ENCODE measurements around the gene RBP2. TPM values are rescaled to one million over a fixed set of nuclear protein-coding genes. Genes with fewer than 3 reads are reported as not detected.
A peak's percentile ranks its signal among the peaks of the same experiment; 100 is the strongest.

The RBP2 gene
- total RNA-seq, 1 experiment from 2014 or later = not detected

DNA sequence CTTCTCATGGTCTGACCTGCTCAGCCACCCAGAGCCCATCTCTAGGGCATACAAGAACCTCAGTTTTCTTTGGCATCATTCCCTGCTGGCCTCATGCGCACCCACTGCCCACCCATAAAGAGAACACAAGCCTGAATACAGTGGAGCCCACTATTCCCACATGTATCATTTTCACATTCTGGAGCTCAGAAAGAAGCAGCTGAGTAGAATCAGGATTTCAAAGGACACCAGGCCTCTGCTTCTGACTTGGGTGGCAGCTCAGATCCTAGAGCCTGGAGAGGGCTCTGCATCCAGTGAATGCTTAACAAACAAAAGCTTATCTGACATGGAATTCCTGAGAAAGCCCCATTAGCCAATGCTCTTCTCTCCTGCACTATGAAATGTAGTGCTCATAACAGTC is 34.7 kb downstream of the RBP2 start:
- no TSS peak for BruUV-seq (replicated peaks)
- intact Hi-C loops (cut with micrococcal nuclease) = no loop called here
- TF ChIP-seq, protein P1, sequence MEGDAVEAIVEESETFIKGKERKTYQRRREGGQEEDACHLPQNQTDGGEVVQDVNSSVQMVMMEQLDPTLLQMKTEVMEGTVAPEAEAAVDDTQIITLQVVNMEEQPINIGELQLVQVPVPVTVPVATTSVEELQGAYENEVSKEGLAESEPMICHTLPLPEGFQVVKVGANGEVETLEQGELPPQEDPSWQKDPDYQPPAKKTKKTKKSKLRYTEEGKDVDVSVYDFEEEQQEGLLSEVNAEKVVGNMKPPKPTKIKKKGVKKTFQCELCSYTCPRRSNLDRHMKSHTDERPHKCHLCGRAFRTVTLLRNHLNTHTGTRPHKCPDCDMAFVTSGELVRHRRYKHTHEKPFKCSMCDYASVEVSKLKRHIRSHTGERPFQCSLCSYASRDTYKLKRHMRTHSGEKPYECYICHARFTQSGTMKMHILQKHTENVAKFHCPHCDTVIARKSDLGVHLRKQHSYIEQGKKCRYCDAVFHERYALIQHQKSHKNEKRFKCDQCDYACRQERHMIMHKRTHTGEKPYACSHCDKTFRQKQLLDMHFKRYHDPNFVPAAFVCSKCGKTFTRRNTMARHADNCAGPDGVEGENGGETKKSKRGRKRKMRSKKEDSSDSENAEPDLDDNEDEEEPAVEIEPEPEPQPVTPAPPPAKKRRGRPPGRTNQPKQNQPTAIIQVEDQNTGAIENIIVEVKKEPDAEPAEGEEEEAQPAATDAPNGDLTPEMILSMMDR (IDR thresholded peaks at IDR 0.05; ENCODE audit: unreplicated experiment) = no peak
- H3K36me3 Mint-ChIP-seq (ENCODE audit: insufficient read depth, unreplicated experiment) = no peaks in the 10 kb centered on the region
- DNase-seq (ENCODE audit: unreplicated experiment) = no peak
- H3K4me1 Mint-ChIP-seq (ENCODE audit: insufficient read depth, unreplicated experiment) = no peaks in the 10 kb centered on the region
- H3K9me3 Mint-ChIP-seq (ENCODE audit: unreplicated experiment) = no peaks in the 10 kb centered on the region
- H3K4me3 Mint-ChIP-seq (ENCODE audit: unreplicated experiment) = no peak overlapping the region
- ChIA-PET CTCF (interaction anchor here (0.6 to 1.1 kb wide), 3 partner anchors 14 to 518 kb away, joined by 3 to 4 read pairs (median 3); no protein-coding TSS in a partner anchor), POLR2A (interaction anchor here (1.6 kb wide), 1 partner anchor 93 kb away, joined by 7 read pairs; no protein-coding TSS in a partner anchor)
- H3K27ac Mint-ChIP-seq (ENCODE audit: low read depth, unreplicated experiment) = no peak overlapping the region
- no peaks in the 10 kb centered on the region for H3K27me3 Mint-ChIP-seq (ENCODE audit: insufficient read depth, unreplicated experiment)

DNA sequence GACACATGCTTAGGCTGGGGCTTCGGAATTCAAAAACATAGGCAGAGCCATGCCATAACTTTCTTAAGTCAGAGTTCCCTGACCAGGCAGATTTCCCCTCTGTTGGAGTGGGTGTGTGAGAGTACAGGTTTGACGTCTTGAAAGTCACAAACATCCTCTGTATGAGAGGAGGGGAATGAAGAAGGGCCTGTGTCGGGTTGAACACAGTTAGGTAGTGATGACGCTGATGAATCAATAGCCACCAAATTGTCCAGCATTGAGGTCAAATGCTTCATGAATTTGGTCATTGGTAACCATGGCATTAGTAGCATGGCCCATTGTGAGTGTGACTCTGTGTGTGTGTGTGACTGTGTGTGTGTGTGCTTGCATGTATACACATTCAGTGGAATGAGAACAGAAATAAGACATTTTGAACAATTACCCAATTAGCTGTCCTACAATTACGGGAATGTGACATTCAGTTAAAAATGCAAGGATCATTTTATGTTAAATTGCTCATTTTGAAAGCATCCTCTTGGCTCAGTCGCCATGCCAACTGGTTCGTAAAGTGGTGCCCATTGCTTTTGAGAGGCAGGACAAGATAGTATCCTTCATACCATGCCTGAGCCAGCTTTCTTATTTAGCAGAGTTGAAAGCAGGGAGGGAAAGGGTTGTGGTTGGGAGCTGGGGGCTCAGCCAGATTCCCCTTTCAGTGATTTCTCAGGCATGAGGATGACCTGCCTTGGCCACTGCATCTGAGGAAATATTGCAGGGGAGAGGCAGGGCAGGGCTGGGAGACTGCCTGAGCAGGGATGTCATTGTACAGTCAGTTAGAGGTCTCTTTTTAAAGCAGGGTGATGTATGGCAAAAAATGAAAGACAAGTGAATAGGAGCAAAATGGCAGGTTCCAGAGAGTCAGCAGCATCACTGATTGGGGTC is 35.4 kb downstream of the RBP2 start:
- Mint-ChIP-seq H3K4me3 (ENCODE audit: unreplicated experiment) (no peak overlapping the region), H3K36me3 (ENCODE audit: insufficient read depth, unreplicated experiment) (no peaks in the 10 kb centered on the region), H3K9me3 (ENCODE audit: unreplicated experiment) (no peaks in the 10 kb centered on the region), H3K27ac (ENCODE audit: low read depth, unreplicated experiment) (no peak overlapping the region), H3K27me3 (ENCODE audit: insufficient read depth, unreplicated experiment) (no peaks in the 10 kb centered on the region), H3K4me1 (ENCODE audit: insufficient read depth, unreplicated experiment) (no peaks in the 10 kb centered on the region)
- TF ChIP-seq, protein P1 (IDR thresholded peaks at IDR 0.05; ENCODE audit: unreplicated experiment) = no peak
- ChIA-PET POLR2A (interaction anchor here (0.8 to 1.6 kb wide), 2 partner anchors 28 to 94 kb away, joined by 3 to 7 read pairs; no protein-coding TSS in a partner anchor), CTCF (interaction anchor here (0.6 to 1.1 kb wide), 4 partner anchors 13 to 517 kb away, joined by 3 to 4 read pairs (median 3); no protein-coding TSS in a partner anchor)
- no TSS peak for BruUV-seq (replicated peaks)
- DNase-seq (ENCODE audit: unreplicated experiment) = no peak
- intact Hi-C loops (cut with micrococcal nuclease) = no loop called here

DNA sequence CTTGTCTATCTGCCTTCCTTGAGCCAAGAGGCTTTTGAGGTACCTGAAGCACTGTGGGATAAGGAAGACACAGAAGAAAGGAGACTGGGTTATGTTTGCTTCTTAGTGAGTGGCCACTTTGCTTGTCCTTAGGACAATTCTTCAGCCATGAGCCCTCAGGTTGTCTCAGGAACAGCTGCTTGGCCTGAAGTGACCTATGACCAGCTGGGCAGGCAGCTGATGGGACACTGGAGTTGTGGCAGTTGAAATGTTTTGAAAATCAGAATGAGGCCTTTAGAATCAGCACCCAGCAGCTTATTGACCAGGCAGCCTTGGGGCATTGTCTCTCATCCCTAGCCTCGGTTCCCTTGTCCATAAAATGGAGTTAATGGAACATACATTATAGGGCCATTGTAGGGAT is 37.0 kb downstream of the RBP2 start:
- no peak overlapping the region for H3K4me3 Mint-ChIP-seq (ENCODE audit: unreplicated experiment)
- H3K9me3 Mint-ChIP-seq (ENCODE audit: unreplicated experiment) = no peaks in the 10 kb centered on the region
- POLR2A ChIA-PET = no interaction called here
- DNase-seq (ENCODE audit: unreplicated experiment) = no peak
- intact Hi-C loops (cut with micrococcal nuclease) = no loop called here
- H3K4me1 Mint-ChIP-seq (ENCODE audit: insufficient read depth, unreplicated experiment) = peaks cover 14% of the 10 kb centered on the region
- BruUV-seq (replicated peaks) = no TSS peak
- no peaks in the 10 kb centered on the region for H3K36me3 Mint-ChIP-seq (ENCODE audit: insufficient read depth, unreplicated experiment)
- H3K27ac Mint-ChIP-seq (ENCODE audit: low read depth, unreplicated experiment) = no peak overlapping the region
- TF ChIP-seq, protein P1 (IDR thresholded peaks at IDR 0.05; ENCODE audit: unreplicated experiment) = no peak
- CTCF ChIA-PET = interaction anchor here (1.3 to 1.4 kb wide), 2 partner anchors 81 to 123 kb away, joined by 4 to 9 read pairs; no protein-coding TSS in a partner anchor
- H3K27me3 Mint-ChIP-seq (ENCODE audit: insufficient read depth, unreplicated experiment) = no peaks in the 10 kb centered on the region

DNA sequence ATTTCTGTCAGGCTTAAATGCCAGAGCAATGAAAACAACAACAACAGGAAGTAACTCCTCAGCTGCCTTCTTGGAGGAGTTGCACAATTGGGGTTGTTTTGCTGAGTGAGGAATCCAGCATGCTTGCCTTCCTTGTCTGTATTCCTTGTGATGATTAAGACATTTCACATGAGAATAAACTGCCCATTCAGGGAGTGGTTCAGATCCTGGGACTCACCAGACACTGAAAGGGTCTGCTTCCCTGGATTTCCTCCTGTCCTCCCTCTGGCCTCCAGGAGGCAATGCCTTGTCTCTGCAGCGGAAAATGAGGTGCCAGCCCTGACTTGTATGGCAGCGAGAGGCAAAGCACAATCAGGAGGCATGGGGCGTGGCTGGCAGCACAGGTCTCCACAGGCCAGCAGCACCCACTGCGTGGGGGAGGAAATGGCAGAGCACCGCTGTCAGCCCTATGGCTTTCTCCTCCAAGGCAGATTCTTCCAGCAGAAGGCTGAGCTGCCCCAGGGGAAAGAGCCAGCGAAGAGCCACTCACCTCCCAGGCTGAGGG is 41.5 kb downstream of the RBP2 start:
- intact Hi-C loops (cut with micrococcal nuclease) = loop anchor here (2.0 kb wide), 1 partner anchor 128 kb away; no protein-coding TSS in a partner anchor
- H3K4me1 Mint-ChIP-seq (ENCODE audit: insufficient read depth, unreplicated experiment) = peaks cover 19% of the 10 kb centered on the region
- no peaks in the 10 kb centered on the region for H3K27me3 Mint-ChIP-seq (ENCODE audit: insufficient read depth, unreplicated experiment)
- ChIA-PET CTCF (interaction anchor here (0.6 to 4.8 kb wide), 17 partner anchors 9 to 1015 kb away, joined by 3 to 47 read pairs (median 4); no protein-coding TSS in a partner anchor), POLR2A (interaction anchor here (0.5 to 2.8 kb wide), 16 partner anchors 13 to 373 kb away, joined by 3 to 10 read pairs (median 4); partner anchors contain the start of genes COPB2 and RBP2)
- peaks cover 13% of the 10 kb centered on the region for H3K36me3 Mint-ChIP-seq (ENCODE audit: insufficient read depth, unreplicated experiment)
- peak overlapping the region; percentile 35 for H3K4me3 Mint-ChIP-seq (ENCODE audit: unreplicated experiment)
- DNase-seq (ENCODE audit: unreplicated experiment) = peak; percentile 84
- H3K27ac Mint-ChIP-seq (ENCODE audit: low read depth, unreplicated experiment) = peak overlapping the region; percentile 96
- H3K9me3 Mint-ChIP-seq (ENCODE audit: unreplicated experiment) = no peaks in the 10 kb centered on the region
- no TSS peak for BruUV-seq (replicated peaks)
- TF ChIP-seq, protein P1 (IDR thresholded peaks at IDR 0.05; ENCODE audit: unreplicated experiment) = no peak

Measured in MCF 10A (cell line).